NCI-H1930 (cell line): ENCODE results near the gene ARHGAP18.

Experiments used
- DNase-seq, 2 experiments: peaks; one replicate each; lab custom pipeline; 2025; lab: John Stamatoyannopoulos, UW

ARHGAP18 gene

GRCh38 chr6:129719692-129720091, 9.7 kb upstream of the ARHGAP18 start:
- no peak for DNase-seq

- no peak for DNase-seq
These were observed 7.3 kb upstream of the ARHGAP18 start for GRCh38 chr6:129717277-129717676.

DNA sequence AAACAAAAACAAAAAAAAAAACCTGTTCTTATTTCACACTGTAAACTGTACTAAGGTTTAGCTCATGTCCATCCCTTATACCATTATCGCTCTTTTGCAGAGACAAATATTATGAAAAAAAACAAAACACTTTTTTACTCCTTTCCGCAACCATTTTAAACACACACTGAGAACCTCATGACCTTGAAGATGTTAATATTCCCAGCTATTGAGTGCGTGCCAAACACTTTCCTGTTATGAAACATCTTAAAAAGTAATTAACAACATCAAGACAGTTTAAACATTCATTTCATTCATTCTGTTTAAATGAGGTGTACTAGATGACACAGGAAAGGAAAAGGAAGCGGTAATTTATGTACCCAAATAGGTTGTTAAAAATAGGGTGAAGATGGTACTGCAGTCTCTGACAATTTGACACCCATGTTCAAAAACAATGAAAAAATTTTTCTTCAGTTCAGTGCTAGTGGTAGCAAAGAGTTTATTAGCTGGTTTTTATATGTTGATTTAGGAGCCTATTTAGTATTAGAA, 3.9 kb upstream of the ARHGAP18 start:
- DNase-seq, result no peak

DNA sequence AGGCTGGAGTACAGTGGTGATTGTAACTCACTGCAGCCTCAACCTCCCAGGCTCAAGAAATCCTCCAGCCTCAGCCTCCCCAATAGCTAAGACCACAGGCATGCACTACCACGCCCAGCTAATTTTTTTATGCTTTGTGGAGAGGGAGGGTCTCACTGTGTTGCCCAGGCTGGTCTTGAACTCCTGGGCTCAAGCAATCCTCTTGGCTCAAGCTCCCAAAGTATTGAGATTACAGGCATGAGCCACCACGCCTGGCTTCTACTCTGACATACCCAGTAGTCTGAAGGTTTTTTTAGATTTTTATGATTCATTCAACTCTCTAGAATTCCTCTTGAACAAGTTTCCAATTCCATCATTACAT, 1.3 kb upstream of the ARHGAP18 start:
- no peak for DNase-seq

- DNase-seq, result no peak
These were observed 683 bp upstream of the ARHGAP18 start for GRCh38 chr6:129710450-129711270.

DNA sequence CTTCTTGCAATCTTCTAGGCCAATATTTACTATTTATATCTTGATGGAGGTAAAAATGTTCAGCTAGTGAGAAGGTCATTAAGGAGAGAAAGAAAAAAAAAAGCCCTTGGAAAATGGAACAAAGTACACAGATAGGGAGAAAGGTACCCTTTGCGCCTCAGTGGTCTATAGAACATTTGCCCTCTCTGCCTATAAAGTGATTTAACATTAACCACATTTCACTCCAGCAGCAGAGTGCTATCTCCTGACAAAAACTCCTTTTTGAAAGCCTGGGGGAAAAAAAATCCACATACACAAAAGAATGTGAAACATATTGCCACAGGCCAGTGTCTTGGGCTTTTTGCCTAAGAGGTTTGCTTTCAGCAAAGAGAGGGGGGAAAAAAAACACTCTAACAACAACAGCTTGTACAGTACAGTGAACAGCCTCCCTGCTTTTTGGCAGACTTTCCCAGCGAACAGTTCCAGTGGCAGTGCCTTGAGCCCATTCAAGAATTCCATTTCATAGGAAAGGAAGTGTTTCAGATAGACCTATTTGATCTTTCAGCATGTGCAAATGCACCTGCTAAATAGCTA, 695 bp downstream of the ARHGAP18 start:
- no peak for DNase-seq

- no peak for DNase-seq
These were observed 1.3 kb downstream of the ARHGAP18 start for GRCh38 chr6:129708496-129709195.

DNA sequence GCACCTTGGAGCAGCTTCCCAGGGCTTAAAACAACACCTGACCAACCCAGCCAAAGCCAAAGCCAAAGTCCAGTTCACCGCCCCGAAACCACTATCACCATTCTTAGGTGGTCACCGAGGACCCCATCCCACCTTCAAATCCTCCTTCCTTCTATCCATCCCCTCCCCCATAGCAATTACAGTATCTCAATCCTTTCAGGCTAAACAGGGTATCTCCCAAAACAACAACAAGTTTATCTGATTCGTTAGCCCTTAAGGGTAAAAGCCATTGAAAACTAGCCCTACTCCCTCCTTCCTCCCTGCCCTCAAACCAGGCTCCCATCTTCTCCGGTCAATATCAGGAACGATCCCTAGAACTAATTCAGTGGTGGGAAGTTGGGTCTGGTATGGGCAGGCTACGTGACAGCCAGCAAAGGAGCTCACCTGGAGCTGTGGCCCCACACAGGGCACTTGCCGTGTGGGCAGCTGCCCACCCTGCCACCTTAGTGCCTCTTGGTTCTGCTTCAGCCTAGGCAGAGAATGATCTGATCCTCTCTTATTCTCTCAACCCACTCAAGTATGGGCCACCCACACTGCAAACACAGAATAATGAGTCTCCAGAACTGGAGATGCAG, 2.0 kb downstream of the ARHGAP18 start:
- no peak for DNase-seq

- no peak for DNase-seq
These were observed 2.9 kb downstream of the ARHGAP18 start for GRCh38 chr6:129707028-129707427.

DNA sequence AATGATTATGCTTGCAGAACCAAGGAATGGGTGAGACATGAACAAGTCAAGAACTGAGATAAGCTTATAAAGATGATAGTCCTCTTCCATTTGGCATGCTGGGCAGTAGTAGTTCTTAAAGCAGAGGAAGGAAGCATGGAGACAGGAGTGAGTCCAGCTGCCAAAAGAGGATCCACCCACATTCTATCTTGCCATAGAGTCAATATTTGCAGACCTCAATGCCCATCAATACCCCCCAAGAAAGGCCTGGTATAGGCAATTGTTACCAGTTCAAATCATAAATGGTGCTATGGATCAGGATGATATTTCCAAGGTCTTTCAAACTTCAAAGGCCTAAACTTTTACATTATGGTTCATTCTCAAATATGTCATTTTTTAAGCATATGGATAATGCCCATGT, 4.8 kb downstream of the ARHGAP18 start:
- no peak for DNase-seq

GRCh38 chr6:129704708-129705107, 5.3 kb downstream of the ARHGAP18 start:
- no peak for DNase-seq

DNA sequence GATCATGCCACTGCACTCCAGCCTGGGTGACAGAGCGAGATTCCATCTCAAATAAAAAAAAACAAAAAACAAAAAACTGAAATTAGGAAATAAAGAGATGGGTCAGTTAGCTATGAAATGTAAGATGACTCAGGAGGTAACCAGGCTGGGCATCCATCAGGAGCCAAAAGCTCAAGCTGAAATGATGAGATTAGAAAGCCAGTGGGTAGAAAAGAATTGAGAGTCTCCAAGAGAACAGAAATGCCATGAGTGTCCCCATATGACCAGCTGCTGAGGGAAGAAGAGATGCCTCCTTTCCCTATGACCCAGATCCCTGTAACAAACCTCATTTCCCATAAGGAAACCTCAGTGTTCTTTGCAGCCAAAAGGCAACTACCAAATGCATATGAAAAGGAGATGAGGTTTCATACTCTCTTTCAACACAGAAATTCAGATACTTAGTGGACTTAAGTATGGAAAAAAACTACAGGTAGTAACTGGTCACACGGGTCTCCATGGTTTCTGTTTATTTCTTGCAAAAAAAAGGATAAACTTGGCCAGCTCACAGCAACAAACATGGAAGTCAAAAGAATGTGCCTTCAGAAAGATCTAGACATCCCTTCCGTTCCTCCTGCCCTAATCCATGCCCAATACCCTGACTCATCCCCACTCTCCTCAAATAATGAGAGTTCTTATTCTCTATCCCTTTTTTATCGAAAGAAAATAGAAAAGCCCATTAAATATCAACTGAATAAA, 8.1 kb downstream of the ARHGAP18 start:
- DNase-seq, result no peak

GRCh38 chr6:129700666-129701065, 9.3 kb downstream of the ARHGAP18 start:
- no peak for DNase-seq

- DNase-seq, result no peak
These were observed 10.3 kb downstream of the ARHGAP18 start for GRCh38 chr6:129699659-129700058.

DNA sequence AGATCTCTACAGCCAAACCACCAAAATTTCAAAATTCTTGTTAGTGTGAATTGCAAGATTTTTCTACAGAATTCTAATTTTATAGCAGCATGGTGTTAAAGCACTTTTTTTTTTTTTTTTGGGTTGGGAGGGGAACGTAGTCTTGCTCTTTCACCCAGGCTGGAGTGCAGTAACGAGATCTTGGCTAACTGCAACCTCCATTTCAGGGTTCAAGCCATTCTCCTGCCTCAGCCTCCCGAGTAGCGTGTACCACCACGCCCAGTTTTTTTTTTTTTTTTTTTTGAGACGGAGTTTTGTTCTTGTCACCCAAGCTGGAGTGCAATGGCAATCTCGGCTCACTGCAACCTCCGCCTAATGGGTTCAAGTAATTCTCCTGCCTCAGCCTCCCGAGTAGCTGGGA, 11.5 kb downstream of the ARHGAP18 start:
- no peak for DNase-seq

DNA sequence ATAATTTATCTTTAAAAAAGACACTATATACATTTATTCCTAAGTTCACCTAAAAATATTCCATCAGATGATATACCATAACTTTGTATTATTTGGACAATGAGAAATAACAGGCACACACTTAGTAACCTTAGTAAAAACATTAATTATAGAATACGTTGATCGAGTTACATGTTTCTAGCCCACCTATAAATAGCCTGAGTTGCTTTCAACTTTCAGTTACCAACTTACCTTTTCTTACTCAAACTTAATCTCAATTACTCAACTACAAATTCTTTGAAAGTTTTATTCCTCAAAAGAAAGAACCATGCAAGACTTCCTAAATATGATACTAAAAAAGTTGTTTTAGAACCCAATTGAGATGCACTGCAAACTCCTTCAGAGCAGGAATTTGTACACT, 12.2 kb downstream of the ARHGAP18 start:
- no peak for DNase-seq

DNA sequence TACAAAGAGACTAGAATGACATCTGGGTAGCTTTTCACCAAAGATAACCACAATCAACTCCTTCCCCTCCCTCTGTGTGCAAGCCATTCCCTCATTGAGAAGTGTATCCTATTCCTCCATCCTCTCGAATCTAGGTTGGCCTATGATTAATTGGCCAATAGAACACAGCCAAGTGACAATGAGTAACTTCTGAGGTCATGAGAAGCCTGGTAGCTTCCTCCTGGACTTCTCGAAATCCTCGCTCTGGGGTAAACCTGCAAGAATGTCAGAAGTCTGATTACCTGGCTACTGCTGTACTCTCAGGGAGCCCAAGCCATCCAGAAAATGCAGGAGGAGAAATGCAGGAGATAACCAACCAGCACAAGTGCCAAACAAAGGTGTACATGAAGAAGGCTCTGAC, 13.1 kb downstream of the ARHGAP18 start:
- DNase-seq, result no peak

- no peak for DNase-seq
These were observed 14.0 kb downstream of the ARHGAP18 start for GRCh38 chr6:129696028-129696418.

- DNase-seq, result no peak
These were observed 14.5 kb downstream of the ARHGAP18 start for GRCh38 chr6:129695373-129696027.

- DNase-seq, result no peak
These were observed 15.9 kb downstream of the ARHGAP18 start for GRCh38 chr6:129694036-129694435.

- no peak for DNase-seq
These were observed 17.5 kb downstream of the ARHGAP18 start for GRCh38 chr6:129692467-129692866.
